Upper lobe of left lung (tissue), 4 donors: ENCODE results near the gene KSR2.
"Not testable (repeated sequence)": the region's sequence is repeated elsewhere in the genome, so short reads cannot be mapped to it uniquely, and the experiment has no call there.

ENCODE experiments used
- POLR2A ChIP-seq, 4 donors: fragments of 450-650 bp; IDR thresholded peaks; one replicate each; pipeline ENCODE4 v1.5.1; 2016 to 2017; ENCODE audit warnings: antibody characterized with exemption in 4 of 4, mild to moderate bottlenecking in 2 of 4
- POLR2AphosphoS5 ChIP-seq, 2 donors: sonication (generic); formaldehyde crosslinking; IDR thresholded peaks; one replicate each; pipeline ENCODE4 v1.5.1; 2017; ENCODE audit warnings: antibody characterized with exemption in 2 of 2
- TF ChIP-seq, protein P1 (sequence below), 6 experiments: fragments of 450-650 bp in 4 of 6; fragments of 200-600 bp in 2 of 6; sonication (generic) in 2 of 6; IDR thresholded peaks; one replicate each; pipeline ENCODE4 v1.5.1; 2016 to 2019; ENCODE audit warnings: antibody characterized with exemption in 6 of 6

DNA sequence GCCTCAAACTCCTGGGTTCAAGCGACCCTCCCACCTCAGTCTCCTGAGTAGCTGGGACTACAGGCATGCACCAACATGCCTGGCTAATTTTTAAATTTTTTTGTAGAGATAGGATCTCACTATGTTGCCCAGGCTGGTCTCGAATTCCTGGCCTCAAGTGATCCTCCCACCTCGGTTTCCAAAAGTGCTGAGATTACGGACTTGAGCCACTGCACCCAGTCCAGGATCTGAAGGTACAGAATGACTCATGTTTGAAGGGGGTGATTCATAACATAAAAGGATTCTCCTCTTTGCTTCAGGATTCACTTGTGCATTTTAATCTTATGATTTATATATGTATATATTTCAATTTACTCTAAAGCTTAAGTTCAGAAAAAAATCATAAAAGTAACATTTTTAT, 111.7 kb downstream of the KSR2 start:
- not testable (repeated sequence) for TF ChIP-seq POLR2AphosphoS5, POLR2A (IDR thresholded peaks at IDR 0.05)
- TF ChIP-seq, protein P1, sequence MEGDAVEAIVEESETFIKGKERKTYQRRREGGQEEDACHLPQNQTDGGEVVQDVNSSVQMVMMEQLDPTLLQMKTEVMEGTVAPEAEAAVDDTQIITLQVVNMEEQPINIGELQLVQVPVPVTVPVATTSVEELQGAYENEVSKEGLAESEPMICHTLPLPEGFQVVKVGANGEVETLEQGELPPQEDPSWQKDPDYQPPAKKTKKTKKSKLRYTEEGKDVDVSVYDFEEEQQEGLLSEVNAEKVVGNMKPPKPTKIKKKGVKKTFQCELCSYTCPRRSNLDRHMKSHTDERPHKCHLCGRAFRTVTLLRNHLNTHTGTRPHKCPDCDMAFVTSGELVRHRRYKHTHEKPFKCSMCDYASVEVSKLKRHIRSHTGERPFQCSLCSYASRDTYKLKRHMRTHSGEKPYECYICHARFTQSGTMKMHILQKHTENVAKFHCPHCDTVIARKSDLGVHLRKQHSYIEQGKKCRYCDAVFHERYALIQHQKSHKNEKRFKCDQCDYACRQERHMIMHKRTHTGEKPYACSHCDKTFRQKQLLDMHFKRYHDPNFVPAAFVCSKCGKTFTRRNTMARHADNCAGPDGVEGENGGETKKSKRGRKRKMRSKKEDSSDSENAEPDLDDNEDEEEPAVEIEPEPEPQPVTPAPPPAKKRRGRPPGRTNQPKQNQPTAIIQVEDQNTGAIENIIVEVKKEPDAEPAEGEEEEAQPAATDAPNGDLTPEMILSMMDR (IDR thresholded peaks at IDR 0.05): not testable (repeated sequence)
